HepG2 (cell line): ENCODE results near the gene UQCC5. TPM values are rescaled to one million over a fixed set of nuclear protein-coding genes. Genes with fewer than 3 reads are reported as not detected.

ENCODE experiments used
- AGO2 ChIP-seq: fragments of 200-400 bp; formaldehyde crosslinking; optimal IDR thresholded peaks from 2 replicates; pipeline ENCODE3; 2017; ENCODE audit warnings: mild to moderate bottlenecking, low read depth, low read length, moderate library complexity
- CENPX ChIP-seq: sonication (generic); formaldehyde crosslinking; IDR thresholded peaks from 2 replicates; pipeline ENCODE4 v1.9.0; 2021; ENCODE audit warnings: mild to moderate bottlenecking, missing genetic modification reagents, moderate library complexity
- DRAP1 ChIP-seq: IDR thresholded peaks from 2 replicates; pipeline ENCODE4 v1.6.1; 2016; ENCODE audit warnings: missing genetic modification reagents, missing compliant biosample characterization
- GABPB1 ChIP-seq: IDR thresholded peaks from 2 replicates; pipeline ENCODE4 v1.6.1; 2016; ENCODE audit warnings: mild to moderate bottlenecking, missing genetic modification reagents, moderate library complexity, missing compliant biosample characterization
- GTF2F1 ChIP-seq: fragments of 150-350 bp; IDR thresholded peaks from 2 replicates; pipeline ENCODE4 v1.6.1; 2014; ENCODE audit warnings: low read length
- HMGXB4 ChIP-seq, 2 experiments: sonication (generic) in 1 of 2; formaldehyde crosslinking in 1 of 2; IDR thresholded peaks; 2 replicates each; pipeline versions ENCODE4 v1.4.0 to v1.6.1; 2018 to 2020; ENCODE audit warnings: missing genetic modification reagents in 2 of 2, borderline replicate concordance in 1 of 2, low read depth in 1 of 2, mild to moderate bottlenecking in 1 of 2, missing biosample characterization in 1 of 2
- HOXA9 ChIP-seq: sonication (generic); formaldehyde crosslinking; IDR thresholded peaks from 2 replicates; pipeline ENCODE4 v1.8.1; 2022; ENCODE audit warnings: missing genetic modification reagents, mild to moderate bottlenecking, moderate library complexity, borderline replicate concordance
- MED1 ChIP-seq: sonication (generic); formaldehyde crosslinking; IDR thresholded peaks from 2 replicates; pipeline ENCODE4 v1.4.0; 2020; ENCODE audit warnings: missing genetic modification reagents
- MED13 ChIP-seq: sonication (generic); formaldehyde crosslinking; IDR thresholded peaks from 2 replicates; pipeline ENCODE4 v1.5.0; 2020; ENCODE audit warnings: missing genetic modification reagents
- NFYC ChIP-seq: IDR thresholded peaks from 2 replicates; pipeline ENCODE4 v1.6.1; 2016; ENCODE audit warnings: missing genetic modification reagents, missing compliant biosample characterization
- RBM39 ChIP-seq: fragments of 200-400 bp; formaldehyde crosslinking; IDR thresholded peaks from one replicate; pipeline ENCODE4 v1.6.1; 2018; ENCODE audit warnings: antibody characterized with exemption, mild to moderate bottlenecking, low read depth, low read length; ENCODE audit not compliant: poor library complexity, severe bottlenecking
- SAP130 ChIP-seq: IDR thresholded peaks from 2 replicates; pipeline ENCODE4 v1.6.1; 2016; ENCODE audit warnings: low read depth
- TCF7L2 ChIP-seq: IDR thresholded peaks from 2 replicates; pipeline ENCODE4 v1.6.1; 2011; ENCODE audit warnings: mild to moderate bottlenecking, low read depth, low read length, moderate library complexity
- ZHX1 ChIP-seq: sonication (generic); formaldehyde crosslinking; IDR thresholded peaks from 2 replicates; pipeline ENCODE4 v1.8.1; 2022; ENCODE audit warnings: low read depth, mild to moderate bottlenecking, missing genetic modification reagents
- ZNF180 ChIP-seq: sonication (generic); formaldehyde crosslinking; IDR thresholded peaks from 2 replicates; pipeline ENCODE4 v1.4.0; 2020; ENCODE audit warnings: low read depth, missing genetic modification reagents, borderline replicate concordance
- ZNF34 ChIP-seq: sonication (generic); formaldehyde crosslinking; IDR thresholded peaks from 2 replicates; pipeline ENCODE4 v1.4.0; 2020; ENCODE audit warnings: mild to moderate bottlenecking, missing genetic modification reagents, borderline replicate concordance
- ZNF564 ChIP-seq: sonication (generic); formaldehyde crosslinking; IDR thresholded peaks from 2 replicates; pipeline ENCODE4 v1.8.1; 2023; ENCODE audit warnings: mild to moderate bottlenecking, missing genetic modification reagents
- ZNF704 ChIP-seq: sonication (generic); formaldehyde crosslinking; IDR thresholded peaks from 2 replicates; pipeline ENCODE4 v1.8.1; 2023; ENCODE audit warnings: mild to moderate bottlenecking, inconsistent platforms, moderate library complexity, missing genetic modification reagents, borderline replicate concordance
- ZNF776 ChIP-seq: sonication (generic); formaldehyde crosslinking; IDR thresholded peaks from 2 replicates; pipeline ENCODE4 v1.4.0; 2020; ENCODE audit warnings: mild to moderate bottlenecking, missing genetic modification reagents
- ZUFSP ChIP-seq: sonication (generic); formaldehyde crosslinking; IDR thresholded peaks from 2 replicates; pipeline ENCODE4 v1.9.0; 2021; ENCODE audit warnings: missing genetic modification reagents, mild to moderate bottlenecking, borderline replicate concordance
- polyA plus RNA-seq, 8 experiments: library from polyadenylated mRNA; depleted of rRNA in 3 of 8; stranded (reverse) in 7 of 8; unstranded in 1 of 8; fragments of >200 nt; fragmentation: Illumina TruSeq in 4 of 8; extraction: Trizol in 4 of 8; gene quantifications; 2 replicates each; pipeline versions ENCODE4 v1.2.1 to v1.2.3, GENCODE V29; 2011 to 2016; ENCODE audit warnings: low read depth in 4 of 8, missing spikeins in 1 of 8, mixed read lengths in 1 of 8; ENCODE audit not compliant: insufficient read depth in 1 of 8
- total RNA-seq, 5 experiments: library from RNA; depleted of rRNA; stranded (reverse); fragments of >200 nt; fragmentation: Illumina TruSeq; extraction: Trizol; gene quantifications; 2 replicates each; pipeline ENCODE4 v1.2.3, GENCODE V29; 2016; ENCODE audit warnings: low read depth in 1 of 5

UQCC5 gene
- total and polyA plus RNA-seq, 2 of the 13 experiments (the other 11 are each of a cell fraction or from before 2014, with no cell fraction given): 15.4 to 29.5 TPM

- TF ChIP-seq RBM39 (no peak), HMGXB4 (CRISPR knock-in tag; IDR thresholded peaks at IDR 0.05; ENCODE audit: borderline replicate concordance in 1 of 2, low read depth in 1 of 2) (peak; percentile 15 to 79; a peak in 2 of 4 replicates), SAP130 (CRISPR knock-in tag) (peak; percentile 80), ZNF34 (0 out of 2 replicates have a peak, but pooled peaks have one; percentile 32), MED1 (peak; percentile 55), ZNF776 (CRISPR knock-in tag) (peak; percentile 62), AGO2 (peak; percentile 78), MED13 (CRISPR knock-in tag) (no peak), HOXA9 (CRISPR knock-in tag) (no peak), NFYC (CRISPR knock-in tag) (peak; percentile 10; the same call in 1 of the 2 replicates), ZHX1 (no peak), GABPB1 (CRISPR knock-in tag) (peak; percentile 41), ZNF180 (CRISPR knock-in tag) (no peak), ZNF704 (no peak), ZUFSP (CRISPR knock-in tag) (no peak), ZNF564 (CRISPR knock-in tag) (peak; percentile 64; the same call in 1 of the 2 replicates), DRAP1 (peak; percentile 30; the same call in 1 of the 2 replicates), GTF2F1 (no peak), CENPX (CRISPR knock-in tag) (no peak), TCF7L2 (no peak)
Observed at GRCh38 chr3:52534281-52535183, 1.9 kb upstream of the UQCC5 start (continued).
